Right lobe of liver (tissue), 6 donors: Measurements from ENCODE around the gene CREBL2. TPM values are rescaled to one million over a fixed set of nuclear protein-coding genes. Genes with fewer than 3 reads are reported as not detected.

Experiments used
- ATAC-seq, 4 donors: fragments of 200-7000 bp; cut with Tn5 transposase; one replicate each; pipeline ENCODE4 v1.9.1; 2020; ENCODE audit warnings: mild to moderate bottlenecking in 4 of 4, moderate library complexity in 4 of 4
- DNase-seq, 3 donors: peaks; one replicate each; pipeline ENCODE4 v3.0.0-alpha.2; 2020
- H3K27ac ChIP-seq, 3 donors: fragments of 200-600 bp; one replicate each; pipeline ENCODE4 v1.8.0; 2022
- H3K27me3 ChIP-seq, 2 donors: fragments of 200-600 bp; one replicate each; pipeline ENCODE4 v1.8.0; 2022
- H3K36me3 ChIP-seq, 4 donors: fragments of 200-600 bp; sonication (generic) in 1 of 4; one replicate each; pipeline versions ENCODE4 v1.5.1 to v1.8.0; 2017 to 2022; ENCODE audit warnings: control low read depth in 1 of 4
- H3K4me1 ChIP-seq, 4 donors: fragments of 200-600 bp; sonication (generic) in 1 of 4; one replicate each; pipeline versions ENCODE4 v1.5.1 to v1.8.0; 2017 to 2022; ENCODE audit warnings: control low read depth in 1 of 4
- H3K4me3 ChIP-seq, 3 donors: fragments of 200-600 bp; one replicate each; pipeline ENCODE4 v1.8.0; 2022
- H3K9me3 ChIP-seq, 4 donors: fragments of 200-600 bp; sonication (generic) in 1 of 4; one replicate each; pipeline versions ENCODE4 v1.5.1 to v1.8.0; 2017 to 2022; ENCODE audit warnings: control low read depth in 1 of 4
- CTCF ChIP-seq, 4 donors: fragments of 200-600 bp in 3 of 4; fragments of 450-650 bp in 1 of 4; IDR thresholded peaks; one replicate each; pipeline versions ENCODE4 v1.5.1 to v1.8.0; 2016 to 2022; ENCODE audit warnings: antibody characterized with exemption in 4 of 4, mild to moderate bottlenecking in 2 of 4
- POLR2A ChIP-seq: fragments of 450-650 bp; IDR thresholded peaks from one replicate; pipeline ENCODE4 v1.6.1; 2017; ENCODE audit warnings: antibody characterized with exemption, mild to moderate bottlenecking
- WGBS: methylation state at CpG from one replicate; pipeline ENCODE4 v1.1.6; 2018; ENCODE audit warnings: low coverage, low lambda C conversion rate; ENCODE audit not compliant: insufficient coverage; ENCODE audit errors: missing lambda C conversion rate; 5-methylcytosine and 5-hydroxymethylcytosine counted together
- intact Hi-C, 2 donors: fragments of 100-400 bp; cut with DNase I; formaldehyde crosslinking; loops; one replicate each; pipeline versions ENCODE4 v1.11.2 to v1.14.1; 2022
- total RNA-seq, 6 experiments: library from RNA; depleted of rRNA in 2 of 6; stranded (reverse); fragments of >200 nt in 2 of 6; fragmentation: NEBNext Ultra II Directional in 3 of 6; extraction: Animal tissue kit (Norgen Biotek cat#: 25700) in 3 of 6; gene quantifications; one replicate each; pipeline versions ENCODE4 v1.1.0 to v1.2.4, GENCODE V29; 2016 to 2023
- donor health status: DM: no; HTN: yes; CAD: no.
- donor health status: DM: no; HTN: no; CAD: no.
- donor health status: DM: no; HTN: no; CAD: no.
- donor health status: DM: no; HTN: yes; CAD: no.
- donor health status: DM: no; HTN: yes; CAD: no.

Gene CREBL2
- total RNA-seq, 6 experiments from 2014 or later: 24.3 to 28.5 (median 26.8) TPM

DNA sequence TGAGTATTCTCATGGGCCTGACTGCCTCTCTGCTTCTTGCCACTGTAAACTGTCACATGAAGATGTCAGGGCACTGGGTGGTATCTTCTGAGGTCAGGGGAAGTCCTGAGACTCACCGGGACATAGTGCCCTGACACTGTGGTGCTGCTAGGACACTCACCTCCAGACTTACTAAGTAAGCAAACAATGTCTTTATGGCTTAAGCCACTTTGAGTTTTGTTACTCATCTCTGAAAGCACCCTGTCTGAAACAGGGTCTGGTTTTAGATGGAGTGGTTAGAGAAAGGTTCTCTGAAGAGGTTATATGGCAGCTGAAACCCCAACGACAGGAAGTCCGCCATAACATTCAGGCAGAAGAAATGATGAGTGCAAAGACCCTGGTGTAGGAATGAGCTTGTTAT is 61.6 kb downstream of the CREBL2 start:
- DNase-seq: no peak
- intact Hi-C loops: no loop called here
- ATAC-seq: no peak
- Histone ChIP-seq H3K27me3 (no peaks in the 10 kb centered on the region), H3K4me1 (no peaks in the 10 kb centered on the region), H3K36me3 (no peaks in the 10 kb centered on the region), H3K4me3 (no peak overlapping the region), H3K27ac (no peak overlapping the region), H3K9me3 (no peaks in the 10 kb centered on the region)
- WGBS: 81% methylated on average over 3 of the region's 3 CpGs
- TF ChIP-seq POLR2A (no peak), CTCF (IDR thresholded peaks at IDR 0.05) (no peak)

DNA sequence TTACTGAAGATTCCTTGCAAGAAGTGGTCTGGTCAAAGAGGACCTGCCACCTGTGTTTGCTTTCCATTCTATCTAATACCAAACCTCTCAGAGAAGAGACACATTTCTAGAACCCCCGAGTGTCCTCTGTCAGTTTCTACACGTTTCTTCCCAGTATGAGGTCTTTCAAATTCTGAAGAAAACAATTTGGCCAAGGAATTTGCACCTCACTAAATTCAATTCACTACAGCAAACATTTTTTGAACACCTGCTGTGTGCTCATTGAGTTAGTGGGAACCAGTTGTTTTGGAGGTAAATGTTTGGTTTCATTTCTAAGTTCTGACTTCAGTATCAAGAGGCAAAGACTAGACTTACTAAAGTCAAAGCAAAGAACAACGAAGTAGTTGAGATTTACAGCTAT is 64.9 kb downstream of the CREBL2 start:
- H3K9me3 ChIP-seq: no peaks in the 10 kb centered on the region
- DNase-seq: no peak
- TF ChIP-seq CTCF (IDR thresholded peaks at IDR 0.05) (no peak), POLR2A (no peak)
- ATAC-seq: no peak
- 39% methylated on average over 3 of the region's 3 CpGs for WGBS
- H3K4me3 ChIP-seq: no peak overlapping the region
- intact Hi-C loops: no loop called here
- H3K4me1 ChIP-seq: no peaks in the 10 kb centered on the region
- H3K27me3 ChIP-seq: no peaks in the 10 kb centered on the region
- H3K27ac ChIP-seq: no peak overlapping the region
- H3K36me3 ChIP-seq: no peaks in the 10 kb centered on the region

DNA sequence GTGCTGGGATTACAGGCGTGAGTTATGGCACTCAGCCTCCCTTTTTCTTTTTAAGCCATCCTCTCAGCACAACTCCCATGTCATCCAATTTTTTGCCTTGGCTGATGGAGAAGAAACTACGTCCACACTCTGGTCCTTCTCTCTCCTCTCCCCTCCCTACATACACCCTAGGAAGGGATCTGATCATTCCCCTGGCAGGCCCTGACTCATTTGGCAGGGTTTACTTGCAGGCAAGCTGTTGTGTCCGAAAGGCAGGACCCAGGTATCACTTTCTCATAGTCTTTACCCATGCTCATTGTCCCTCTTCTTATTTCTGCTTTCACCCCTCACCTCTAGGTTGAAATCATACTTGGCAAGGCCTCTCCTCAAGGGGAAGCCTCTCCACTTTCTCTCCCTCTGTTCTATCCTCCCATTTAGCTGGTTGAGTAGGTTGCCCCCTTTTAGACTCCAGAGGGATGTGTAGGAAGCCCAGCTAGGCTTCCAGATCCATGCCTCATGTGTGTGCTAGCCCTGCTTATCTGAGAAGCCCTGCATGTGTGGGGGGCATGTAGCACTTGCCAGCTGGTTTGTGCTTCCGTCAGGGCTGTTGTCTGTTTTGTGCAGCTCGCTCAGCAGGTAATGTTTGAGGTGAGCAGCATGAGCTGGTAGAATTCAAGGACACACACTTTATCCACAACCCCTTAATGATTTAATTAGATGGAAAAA is 69.5 kb downstream of the CREBL2 start:
- Histone ChIP-seq H3K27ac (no peak overlapping the region), H3K36me3 (no peaks in the 10 kb centered on the region), H3K27me3 (no peaks in the 10 kb centered on the region), H3K4me1 (no peaks in the 10 kb centered on the region), H3K4me3 (no peak overlapping the region), H3K9me3 (no peaks in the 10 kb centered on the region)
- no peak for TF ChIP-seq POLR2A
- TF ChIP-seq CTCF (IDR thresholded peaks at IDR 0.05): no peak
- 76% methylated on average over 4 of the region's 5 CpGs for WGBS
- ATAC-seq (no peak), DNase-seq (no peak)
- intact Hi-C loops: no loop called here

DNA sequence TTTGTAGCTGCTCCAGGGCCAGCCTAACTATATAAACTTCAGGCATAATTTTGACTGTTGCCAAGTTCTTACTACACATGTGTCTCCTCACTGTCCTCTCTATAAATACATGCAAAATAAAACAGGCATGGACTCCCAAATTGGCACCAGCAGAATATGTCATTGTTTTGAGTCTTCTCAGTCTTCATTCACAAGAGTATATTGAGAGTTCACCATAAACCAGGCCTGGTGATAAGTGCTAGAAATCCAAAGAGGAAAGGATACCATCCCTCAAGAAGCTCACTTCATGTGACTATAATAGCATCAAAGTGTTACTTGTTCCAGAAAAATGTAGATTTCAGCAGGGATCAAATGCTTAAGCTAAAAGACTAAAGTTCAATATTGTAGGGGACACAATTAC is 70.6 kb downstream of the CREBL2 start:
- intact Hi-C loops: no loop called here
- no peak overlapping the region for H3K4me3 ChIP-seq
- no peaks in the 10 kb centered on the region for H3K27me3 ChIP-seq
- TF ChIP-seq CTCF (IDR thresholded peaks at IDR 0.05) (no peak), POLR2A (no peak)
- H3K4me1 ChIP-seq: no peaks in the 10 kb centered on the region
- no peaks in the 10 kb centered on the region for H3K9me3 ChIP-seq
- no peaks in the 10 kb centered on the region for H3K36me3 ChIP-seq
- no peak for DNase-seq
- no peak for ATAC-seq
- H3K27ac ChIP-seq: no peak overlapping the region
